NT2/D1 (cell line): Measurements from ENCODE around the gene NAALADL2.

Source experiments
- YY1 ChIP-seq: IDR thresholded peaks from 2 replicates; pipeline ENCODE4 v1.6.1; 2011; ENCODE audit not compliant: insufficient read length, insufficient read depth
- ZNF274 ChIP-seq: IDR thresholded peaks from 2 replicates; pipeline ENCODE4 v1.6.1; 2011; ENCODE audit warnings: mild to moderate bottlenecking, low read depth, low read length

- no peak for TF ChIP-seq YY1
- no peak for TF ChIP-seq ZNF274
Observed at GRCh38 chr3:174945951-174946350, 86.8 kb downstream of the NAALADL2 start.
